HEK293 (cell line): ENCODE measurements around the gene PHF12.

ENCODE experiments used
- GLIS1 ChIP-seq: fragments of 450-650 bp; formaldehyde crosslinking; IDR thresholded peaks from 2 replicates; pipeline ENCODE4 v1.5.1; 2016; ENCODE audit warnings: missing biosample characterization, missing genetic modification characterization
- ZNF157 ChIP-seq: fragments of 450-650 bp; formaldehyde crosslinking; IDR thresholded peaks from 2 replicates; pipeline ENCODE4 v1.5.1; 2016; ENCODE audit warnings: missing biosample characterization, missing genetic modification characterization
- ZNF629 ChIP-seq: fragments of 450-650 bp; formaldehyde crosslinking; IDR thresholded peaks from 2 replicates; pipeline ENCODE4 v1.5.1; 2017; ENCODE audit warnings: missing biosample characterization, missing genetic modification characterization
- ZNF791 ChIP-seq: fragments of 450-650 bp; formaldehyde crosslinking; IDR thresholded peaks from 2 replicates; pipeline ENCODE4 v1.5.1; 2016; ENCODE audit warnings: missing biosample characterization, missing genetic modification characterization
- TF ChIP-seq, protein P1 (sequence below): fragments of 450-650 bp; formaldehyde crosslinking; IDR thresholded peaks from 2 replicates; pipeline ENCODE4 v1.5.1; 2016; ENCODE audit warnings: missing biosample characterization, missing genetic modification characterization

DNA sequence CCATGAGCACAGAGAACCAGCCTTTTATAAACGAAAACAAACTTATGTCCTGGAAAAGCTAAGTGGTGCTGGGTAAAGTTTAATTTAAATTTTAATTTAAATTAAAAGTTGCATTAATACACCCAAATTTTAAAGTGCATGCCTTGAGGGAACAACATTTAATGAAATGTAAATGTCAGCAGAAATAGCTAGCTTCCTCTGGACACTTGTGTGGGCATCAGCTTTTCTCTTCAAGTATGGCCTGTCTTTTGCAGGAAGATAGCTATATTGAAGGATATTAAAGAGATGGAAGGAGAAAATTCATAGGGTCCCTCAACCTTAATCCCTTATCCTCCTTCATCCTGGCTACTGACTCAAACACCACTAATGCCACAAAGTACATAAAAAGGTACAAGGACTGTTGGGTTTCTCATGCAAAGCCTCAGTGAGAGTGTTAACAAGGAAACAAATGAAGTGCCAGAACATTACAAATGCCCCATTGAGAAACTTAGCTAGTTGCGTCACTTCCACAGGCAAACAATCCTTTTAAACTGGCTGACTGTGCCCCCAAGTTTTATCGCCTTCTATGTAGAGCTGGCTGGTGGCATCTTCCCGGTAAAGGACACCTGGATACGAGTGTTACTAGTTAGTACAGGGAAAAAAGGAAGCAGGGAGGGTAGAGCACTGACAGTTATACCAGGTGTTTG is 14.1 kb downstream of the PHF12 start:
- no peak for TF ChIP-seq GLIS1 (tag by site-specific recombination)
- no peak for TF ChIP-seq ZNF791 (tag by site-specific recombination)
- TF ChIP-seq, protein P1, sequence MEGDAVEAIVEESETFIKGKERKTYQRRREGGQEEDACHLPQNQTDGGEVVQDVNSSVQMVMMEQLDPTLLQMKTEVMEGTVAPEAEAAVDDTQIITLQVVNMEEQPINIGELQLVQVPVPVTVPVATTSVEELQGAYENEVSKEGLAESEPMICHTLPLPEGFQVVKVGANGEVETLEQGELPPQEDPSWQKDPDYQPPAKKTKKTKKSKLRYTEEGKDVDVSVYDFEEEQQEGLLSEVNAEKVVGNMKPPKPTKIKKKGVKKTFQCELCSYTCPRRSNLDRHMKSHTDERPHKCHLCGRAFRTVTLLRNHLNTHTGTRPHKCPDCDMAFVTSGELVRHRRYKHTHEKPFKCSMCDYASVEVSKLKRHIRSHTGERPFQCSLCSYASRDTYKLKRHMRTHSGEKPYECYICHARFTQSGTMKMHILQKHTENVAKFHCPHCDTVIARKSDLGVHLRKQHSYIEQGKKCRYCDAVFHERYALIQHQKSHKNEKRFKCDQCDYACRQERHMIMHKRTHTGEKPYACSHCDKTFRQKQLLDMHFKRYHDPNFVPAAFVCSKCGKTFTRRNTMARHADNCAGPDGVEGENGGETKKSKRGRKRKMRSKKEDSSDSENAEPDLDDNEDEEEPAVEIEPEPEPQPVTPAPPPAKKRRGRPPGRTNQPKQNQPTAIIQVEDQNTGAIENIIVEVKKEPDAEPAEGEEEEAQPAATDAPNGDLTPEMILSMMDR (tag by site-specific recombination): no peak
- TF ChIP-seq ZNF157: no peak
- TF ChIP-seq ZNF629 (tag by site-specific recombination): no peak
